ENCODE measurements around the gene TEX261. TPM values are rescaled to one million over a fixed set of nuclear protein-coding genes. Genes with fewer than 3 reads are reported as not detected.
A peak's percentile ranks its signal among the peaks of the same experiment; 100 is the strongest.

TEX261 gene
- polyA plus RNA-seq, 1 of the 3 experiments (the other 2 are of a cell fraction): 44.3 TPM

DNA sequence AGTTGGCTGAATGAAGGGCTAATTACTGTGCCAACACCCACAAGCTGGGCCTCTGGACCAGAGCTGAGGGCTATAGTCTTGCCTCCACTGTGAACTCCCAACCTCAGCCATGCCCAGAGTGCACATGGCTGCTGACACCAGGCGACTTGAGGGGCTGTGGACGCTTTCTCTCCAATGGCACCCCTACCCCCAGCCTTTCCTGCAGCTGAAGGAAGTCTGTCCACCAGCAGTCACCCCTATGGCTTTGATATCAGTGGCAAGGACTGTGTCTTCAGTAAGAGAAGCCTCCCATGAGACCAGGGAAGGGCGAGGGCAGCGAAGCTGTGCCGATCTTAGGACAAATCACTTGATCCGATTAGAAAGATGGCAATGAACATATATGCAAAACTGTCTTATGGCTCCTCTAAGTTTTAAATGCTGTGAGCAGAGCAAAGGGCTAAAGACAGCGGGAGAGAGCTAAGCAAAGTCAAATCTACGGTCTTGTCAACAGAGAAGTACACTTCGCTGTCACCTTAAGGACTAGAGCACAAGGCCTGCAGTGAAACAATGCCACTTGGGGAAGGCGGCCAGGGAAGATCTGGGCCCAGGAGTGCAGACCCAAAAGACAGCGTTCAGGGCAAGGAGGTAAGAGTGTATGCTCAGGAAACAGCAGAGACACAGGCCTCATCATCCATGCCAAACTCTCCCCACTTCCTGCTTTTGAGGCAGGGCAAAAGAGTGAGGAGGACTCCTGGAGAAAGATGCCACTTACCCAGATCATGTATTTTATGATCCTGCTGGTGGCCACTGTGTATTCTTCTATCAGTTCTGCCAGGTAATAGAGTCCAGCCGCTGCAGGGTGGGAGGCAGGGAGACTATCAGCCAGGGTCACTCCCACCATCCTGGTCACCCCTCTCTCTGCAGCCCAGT, 1.5 kb downstream of the TEX261 start:
- POLR2A ChIA-PET: no interaction called here
- no peaks in the 10 kb centered on the region for H3K9me2 ChIP-seq
- no peak for DNase-seq
- H3K27ac ChIP-seq (ENCODE audit: low read depth in 2 of 2, low read length in 1 of 2): no peak overlapping the region
- no peak overlapping the region for H2AFZ ChIP-seq (ENCODE audit: low read depth)
- no peaks in the 10 kb centered on the region for H3F3A ChIP-seq (replicated peaks; ENCODE audit: insufficient read depth)
- no peaks in the 10 kb centered on the region for H3K27me3 ChIP-seq (ENCODE audit: insufficient read depth)
- peaks cover 9 to 14% of the 10 kb centered on the region in 2 experiments; a peak in 1 of 4 replicates for H3K4me1 ChIP-seq (ENCODE audit: control insufficient read depth in 1 of 2, insufficient read depth in 2 of 2, low read depth in 1 of 2, low read length in 1 of 2)
- TF ChIP-seq IRF3 (IDR thresholded peaks at IDR 0.05; ENCODE audit: low read depth, low read length) (no peak), USF1 (IDR thresholded peaks at IDR 0.05; ENCODE audit: borderline replicate concordance, low read depth) (no peak), ZBTB33 (IDR thresholded peaks at IDR 0.05; ENCODE audit: borderline replicate concordance, low read depth) (no peak), EZH2phosphoT487 (IDR thresholded peaks at IDR 0.05; ENCODE audit: borderline replicate concordance, low read depth) (no peak), SIN3A (IDR thresholded peaks at IDR 0.05; ENCODE audit: borderline replicate concordance, low read depth, low read length) (no peak), RAD21 (IDR thresholded peaks at IDR 0.05; ENCODE audit: low read length) (no peak), JUND (IDR thresholded peaks at IDR 0.05) (no peak), MEF2A (IDR thresholded peaks at IDR 0.05; ENCODE audit: borderline replicate concordance, low read depth) (no peak), RFX5 (IDR thresholded peaks at IDR 0.05; ENCODE audit: low read length) (no peak), REST (IDR thresholded peaks at IDR 0.05; ENCODE audit: low read depth, low read length) (no peak), SMC3 (IDR thresholded peaks at IDR 0.05; ENCODE audit: low read depth, low read length) (no peak), USF2 (IDR thresholded peaks at IDR 0.05; ENCODE audit: borderline replicate concordance, low read depth, low read length) (no peak), CHD2 (IDR thresholded peaks at IDR 0.05; ENCODE audit: low read length, partially characterized antibody) (no peak), FOXM1 (IDR thresholded peaks at IDR 0.05; ENCODE audit: low read depth) (no peak), GABPA (IDR thresholded peaks at IDR 0.05; ENCODE audit: low read depth) (no peak)
- TF ChIP-seq, protein P1, sequence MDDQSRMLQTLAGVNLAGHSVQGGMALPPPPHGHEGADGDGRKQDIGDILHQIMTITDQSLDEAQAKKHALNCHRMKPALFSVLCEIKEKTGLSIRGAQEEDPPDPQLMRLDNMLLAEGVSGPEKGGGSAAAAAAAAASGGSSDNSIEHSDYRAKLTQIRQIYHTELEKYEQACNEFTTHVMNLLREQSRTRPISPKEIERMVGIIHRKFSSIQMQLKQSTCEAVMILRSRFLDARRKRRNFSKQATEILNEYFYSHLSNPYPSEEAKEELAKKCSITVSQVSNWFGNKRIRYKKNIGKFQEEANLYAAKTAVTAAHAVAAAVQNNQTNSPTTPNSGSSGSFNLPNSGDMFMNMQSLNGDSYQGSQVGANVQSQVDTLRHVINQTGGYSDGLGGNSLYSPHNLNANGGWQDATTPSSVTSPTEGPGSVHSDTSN (IDR thresholded peaks at IDR 0.05): no peak
- peaks cover 31% of the 10 kb centered on the region for H3K79me2 ChIP-seq (ENCODE audit: insufficient read depth)
- peaks cover 8% of the 10 kb centered on the region; the same call in 1 of the 2 replicates for H4K20me1 ChIP-seq (ENCODE audit: insufficient read depth)
- H3K4me3 ChIP-seq (ENCODE audit: low read depth in 2 of 2, low read length in 1 of 2): peak overlapping the region; percentile 75 to 91
- 82% methylated on average over 10 of the region's 12 CpGs for WGBS (ENCODE audit: low lambda C conversion rate)
- H3K36me3 ChIP-seq (replicated peaks in 1 of 2; ENCODE audit: control insufficient read depth in 1 of 2, insufficient read depth in 2 of 2, low read length in 1 of 2): peaks cover 0 to 33% of the 10 kb centered on the region in 2 experiments
- peak overlapping the region; percentile 98 for H3K4me2 ChIP-seq
- H3K9me3 ChIP-seq: no peaks in the 10 kb centered on the region
- CTCF ChIA-PET: interaction anchor here (0.6 to 1.6 kb wide), 8 partner anchors 8 to 376 kb away, joined by 3 to 5 read pairs (median 4); no protein-coding TSS in a partner anchor
- peak overlapping the region; percentile 73 for H3K9ac ChIP-seq
